ENCODE measurements around the gene GNE. TPM values are rescaled to one million over a fixed set of nuclear protein-coding genes. Genes with fewer than 3 reads are reported as not detected.
"Not testable (repeated sequence)": the region's sequence is repeated elsewhere in the genome, so short reads cannot be mapped to it uniquely, and the experiment has no call there.

The GNE gene
- total and polyA plus RNA-seq, 4 donors = 22.4 to 30.7 (median 25.6) TPM

- H3K4me3 ChIP-seq (ENCODE audit: low read depth, low read length) = no peak overlapping the region
- H3K4me1 ChIP-seq (ENCODE audit: control insufficient read depth, insufficient read depth, low read length) = peaks cover 7% of the 10 kb centered on the region
- H3K36me3 ChIP-seq (ENCODE audit: control insufficient read depth, insufficient read depth, low read length) = no peaks in the 10 kb centered on the region
- no peaks in the 10 kb centered on the region for H3K27me3 ChIP-seq (ENCODE audit: control insufficient read depth, insufficient read depth, low read length)
- no peaks in the 10 kb centered on the region for H3K9me3 ChIP-seq (ENCODE audit: control insufficient read depth, insufficient read depth, low read length)
- no peak overlapping the region for H3K27ac ChIP-seq (ENCODE audit: low read depth, low read length)
- no peak for DNase-seq (ENCODE audit: low read depth in 4 of 6, low spot score in 6 of 6)
These were observed 70.8 kb downstream of the GNE start for GRCh38 chr9:36187414-36187813.

GRCh38 chr9:36180243-36180642 is 78.0 kb downstream of the GNE start:
- not testable (repeated sequence) for H3K4me1 ChIP-seq (ENCODE audit: control insufficient read depth, insufficient read depth, low read length); H3K27ac ChIP-seq (ENCODE audit: low read depth, low read length); H3K27me3 ChIP-seq (ENCODE audit: control insufficient read depth, insufficient read depth, low read length); H3K36me3 ChIP-seq (ENCODE audit: control insufficient read depth, insufficient read depth, low read length); DNase-seq (ENCODE audit: low read depth in 4 of 6, low spot score in 6 of 6); H3K9me3 ChIP-seq (ENCODE audit: control insufficient read depth, insufficient read depth, low read length); H3K4me3 ChIP-seq (ENCODE audit: low read depth, low read length)
- 100% methylated on average over 2 of the region's 6 CpGs for WGBS (ENCODE audit: insufficient coverage)

- no peak overlapping the region for H3K4me3 ChIP-seq (ENCODE audit: low read depth, low read length)
- no peaks in the 10 kb centered on the region for H3K9me3 ChIP-seq (ENCODE audit: control insufficient read depth, insufficient read depth, low read length)
- WGBS (ENCODE audit: insufficient coverage) = 100% methylated on average over 2 of the region's 4 CpGs
- H3K27me3 ChIP-seq (ENCODE audit: control insufficient read depth, insufficient read depth, low read length) = no peaks in the 10 kb centered on the region
- H3K27ac ChIP-seq (ENCODE audit: low read depth, low read length) = no peak overlapping the region
- no peak for DNase-seq (ENCODE audit: low read depth in 4 of 6, low spot score in 6 of 6)
- H3K4me1 ChIP-seq (ENCODE audit: control insufficient read depth, insufficient read depth, low read length) = no peaks in the 10 kb centered on the region
- H3K36me3 ChIP-seq (ENCODE audit: control insufficient read depth, insufficient read depth, low read length) = no peaks in the 10 kb centered on the region
These were observed 80.7 kb downstream of the GNE start for GRCh38 chr9:36177571-36177970.

- not testable (repeated sequence) for H3K36me3 ChIP-seq (ENCODE audit: control insufficient read depth, insufficient read depth, low read length); H3K27me3 ChIP-seq (ENCODE audit: control insufficient read depth, insufficient read depth, low read length); H3K4me1 ChIP-seq (ENCODE audit: control insufficient read depth, insufficient read depth, low read length); H3K9me3 ChIP-seq (ENCODE audit: control insufficient read depth, insufficient read depth, low read length); DNase-seq (ENCODE audit: low read depth in 4 of 6, low spot score in 6 of 6); H3K27ac ChIP-seq (ENCODE audit: low read depth, low read length); H3K4me3 ChIP-seq (ENCODE audit: low read depth, low read length)
- WGBS (ENCODE audit: insufficient coverage) = 93% methylated on average over 6 of the region's 10 CpGs
These were observed 81.8 kb downstream of the GNE start for GRCh38 chr9:36176496-36176895.

DNA sequence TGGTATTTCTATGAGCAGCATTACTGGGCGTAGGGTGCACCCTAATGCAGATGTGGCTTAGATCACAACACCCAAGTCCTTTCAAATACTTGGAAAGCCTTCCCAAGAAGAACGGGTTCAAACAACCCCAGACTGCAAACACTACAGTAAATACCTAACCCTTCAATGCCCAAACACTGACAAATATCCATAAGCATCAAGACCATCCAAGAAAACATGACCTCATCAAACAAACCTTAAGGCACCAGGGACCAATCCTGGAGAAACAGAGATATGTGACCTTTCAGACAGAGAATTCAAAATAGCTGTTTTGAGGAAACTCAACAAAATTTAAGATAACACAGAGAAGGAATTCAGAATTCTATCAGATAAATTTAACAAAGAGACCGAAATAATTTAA is 83.0 kb downstream of the GNE start:
- not testable (repeated sequence) for H3K4me3 ChIP-seq (ENCODE audit: low read depth, low read length); H3K9me3 ChIP-seq (ENCODE audit: control insufficient read depth, insufficient read depth, low read length); H3K36me3 ChIP-seq (ENCODE audit: control insufficient read depth, insufficient read depth, low read length); H3K4me1 ChIP-seq (ENCODE audit: control insufficient read depth, insufficient read depth, low read length); H3K27me3 ChIP-seq (ENCODE audit: control insufficient read depth, insufficient read depth, low read length); DNase-seq (ENCODE audit: low read depth in 4 of 6, low spot score in 6 of 6); H3K27ac ChIP-seq (ENCODE audit: low read depth, low read length)
- 88% methylated on average over 2 of the region's 3 CpGs for WGBS (ENCODE audit: insufficient coverage)

GRCh38 chr9:36174731-36175130 is 83.5 kb downstream of the GNE start:
- Histone ChIP-seq H3K27me3 (ENCODE audit: control insufficient read depth, insufficient read depth, low read length) (no peaks in the 10 kb centered on the region), H3K4me3 (ENCODE audit: low read depth, low read length) (no peak overlapping the region), H3K4me1 (ENCODE audit: control insufficient read depth, insufficient read depth, low read length) (no peaks in the 10 kb centered on the region), H3K9me3 (ENCODE audit: control insufficient read depth, insufficient read depth, low read length) (no peaks in the 10 kb centered on the region), H3K27ac (ENCODE audit: low read depth, low read length) (no peak overlapping the region), H3K36me3 (ENCODE audit: control insufficient read depth, insufficient read depth, low read length) (no peaks in the 10 kb centered on the region)
- no peak for DNase-seq (ENCODE audit: low read depth in 4 of 6, low spot score in 6 of 6)
- WGBS (ENCODE audit: insufficient coverage) = 65% methylated on average over 2 of the region's 3 CpGs

DNA sequence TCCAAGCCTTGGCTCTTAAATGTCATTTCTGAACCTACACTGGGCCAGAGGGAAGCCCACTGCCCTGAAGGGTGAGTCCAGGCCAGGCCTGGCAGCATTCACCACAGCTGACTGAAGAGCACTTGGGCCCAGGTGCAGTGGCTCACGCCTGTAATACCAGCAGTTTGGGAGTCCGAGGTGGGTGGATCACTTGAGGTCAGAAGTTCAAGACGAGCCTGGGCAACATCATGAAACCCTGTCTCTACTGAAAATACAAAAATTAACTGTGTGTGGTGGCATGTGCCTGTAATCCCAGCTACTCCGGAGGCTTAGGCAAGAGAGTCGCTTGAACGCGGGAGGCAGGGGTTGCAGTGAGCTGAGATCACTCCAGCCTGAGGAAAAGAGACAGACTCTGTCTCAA is 84.0 kb downstream of the GNE start:
- no peak overlapping the region for H3K4me3 ChIP-seq (ENCODE audit: low read depth, low read length)
- H3K27ac ChIP-seq (ENCODE audit: low read depth, low read length) = no peak overlapping the region
- no peaks in the 10 kb centered on the region for H3K9me3 ChIP-seq (ENCODE audit: control insufficient read depth, insufficient read depth, low read length)
- H3K27me3 ChIP-seq (ENCODE audit: control insufficient read depth, insufficient read depth, low read length) = no peaks in the 10 kb centered on the region
- 100% methylated on average over 3 of the region's 7 CpGs for WGBS (ENCODE audit: insufficient coverage)
- no peaks in the 10 kb centered on the region for H3K4me1 ChIP-seq (ENCODE audit: control insufficient read depth, insufficient read depth, low read length)
- DNase-seq (ENCODE audit: low read depth in 4 of 6, low spot score in 6 of 6) = no peak
- H3K36me3 ChIP-seq (ENCODE audit: control insufficient read depth, insufficient read depth, low read length) = no peaks in the 10 kb centered on the region

DNA sequence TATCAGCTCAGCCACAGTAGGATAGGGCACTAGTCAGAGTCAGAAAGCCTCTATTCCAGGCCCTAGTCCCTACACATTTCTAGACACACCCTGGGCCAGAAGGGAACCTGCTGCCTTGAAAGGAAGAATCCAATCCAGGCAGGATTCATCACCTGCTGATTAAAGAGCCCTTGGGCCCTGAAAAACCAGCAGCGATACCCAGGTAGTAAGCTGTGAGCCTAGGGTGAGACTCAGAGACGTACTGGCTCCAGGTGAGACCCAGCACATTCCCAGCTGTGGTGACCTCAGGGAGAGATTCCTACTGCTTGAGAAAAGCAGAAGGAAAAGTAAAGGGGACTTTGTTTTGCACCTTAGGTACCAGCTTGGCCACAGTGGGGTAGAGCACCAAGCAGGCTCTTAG is 84.4 kb downstream of the GNE start:
- 96% methylated on average over 2 of the region's 2 CpGs for WGBS (ENCODE audit: insufficient coverage)

GRCh38 chr9:36170531-36170930 is 87.7 kb downstream of the GNE start:
- Histone ChIP-seq H3K36me3 (ENCODE audit: control insufficient read depth, insufficient read depth, low read length) (no peaks in the 10 kb centered on the region), H3K27me3 (ENCODE audit: control insufficient read depth, insufficient read depth, low read length) (no peaks in the 10 kb centered on the region), H3K27ac (ENCODE audit: low read depth, low read length) (no peak overlapping the region), H3K4me3 (ENCODE audit: low read depth, low read length) (no peak overlapping the region), H3K9me3 (ENCODE audit: control insufficient read depth, insufficient read depth, low read length) (no peaks in the 10 kb centered on the region), H3K4me1 (ENCODE audit: control insufficient read depth, insufficient read depth, low read length) (peaks cover 14% of the 10 kb centered on the region)
- no peak for DNase-seq (ENCODE audit: low read depth in 4 of 6, low spot score in 6 of 6)
- 94% methylated on average over 12 of the region's 13 CpGs for WGBS (ENCODE audit: insufficient coverage)

More for the DNA sequence above, 84.4 kb downstream of the GNE start:
- no peaks in the 10 kb centered on the region for H3K36me3 ChIP-seq (ENCODE audit: control insufficient read depth, insufficient read depth, low read length)
- DNase-seq (ENCODE audit: low read depth in 4 of 6, low spot score in 6 of 6) = no peak
- H3K27ac ChIP-seq (ENCODE audit: low read depth, low read length) = no peak overlapping the region
- no peaks in the 10 kb centered on the region for H3K27me3 ChIP-seq (ENCODE audit: control insufficient read depth, insufficient read depth, low read length)
- no peaks in the 10 kb centered on the region for H3K4me1 ChIP-seq (ENCODE audit: control insufficient read depth, insufficient read depth, low read length)
- H3K9me3 ChIP-seq (ENCODE audit: control insufficient read depth, insufficient read depth, low read length) = no peaks in the 10 kb centered on the region
- no peak overlapping the region for H3K4me3 ChIP-seq (ENCODE audit: low read depth, low read length)

DNA sequence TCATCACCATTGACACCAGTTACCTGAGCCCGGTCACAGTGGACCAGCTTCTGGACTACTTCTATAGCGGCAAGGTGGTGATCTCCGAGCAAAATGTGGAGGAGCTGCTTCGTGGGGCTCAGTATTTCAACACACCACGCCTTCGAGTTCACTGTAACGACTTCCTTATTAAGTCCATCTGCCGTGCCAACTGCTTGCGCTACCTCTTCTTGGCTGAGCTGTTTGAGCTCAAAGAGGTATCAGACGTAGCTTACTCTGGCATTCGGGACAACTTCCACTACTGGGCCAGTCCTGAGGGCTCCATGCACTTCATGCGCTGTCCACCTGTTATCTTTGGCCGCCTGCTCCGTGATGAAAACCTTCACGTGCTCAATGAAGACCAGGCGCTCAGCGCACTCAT is 88.5 kb downstream of the GNE start:
- no peak overlapping the region for H3K27ac ChIP-seq (ENCODE audit: low read depth, low read length)
- H3K9me3 ChIP-seq (ENCODE audit: control insufficient read depth, insufficient read depth, low read length) = no peaks in the 10 kb centered on the region
- no peaks in the 10 kb centered on the region for H3K36me3 ChIP-seq (ENCODE audit: control insufficient read depth, insufficient read depth, low read length)
- no peak overlapping the region for H3K4me3 ChIP-seq (ENCODE audit: low read depth, low read length)
- WGBS (ENCODE audit: insufficient coverage) = 95% methylated on average over 17 of the region's 17 CpGs
- no peaks in the 10 kb centered on the region for H3K27me3 ChIP-seq (ENCODE audit: control insufficient read depth, insufficient read depth, low read length)
- H3K4me1 ChIP-seq (ENCODE audit: control insufficient read depth, insufficient read depth, low read length) = peaks cover 21% of the 10 kb centered on the region
- no peak for DNase-seq (ENCODE audit: low read depth in 4 of 6, low spot score in 6 of 6)

Data from spinal cord (tissue), 10 donors.